Fibroblast of peridontal ligament (primary cell): ENCODE results near the gene RMND1.
"Not testable (repeated sequence)": the region's sequence is repeated elsewhere in the genome, so short reads cannot be mapped to it uniquely, and the experiment has no call there.

Experiments
- DNase-seq: peaks from one replicate; pipeline ENCODE4 v3.0.0-alpha.2; 2010; ENCODE audit errors: extremely low read depth

Gene RMND1

GRCh38 chr6:151451950-151452749 is at the start of gene RMND1:
TSS of gene RMND1 (minus strand) at chr6:151452126. CDS start at chr6:151445811, 6,315 bp downstream.
- peak; percentile 99 for DNase-seq

GRCh38 chr6:151499551-151499950 is 47.6 kb upstream of the RMND1 start:
- DNase-seq = no peak

DNA sequence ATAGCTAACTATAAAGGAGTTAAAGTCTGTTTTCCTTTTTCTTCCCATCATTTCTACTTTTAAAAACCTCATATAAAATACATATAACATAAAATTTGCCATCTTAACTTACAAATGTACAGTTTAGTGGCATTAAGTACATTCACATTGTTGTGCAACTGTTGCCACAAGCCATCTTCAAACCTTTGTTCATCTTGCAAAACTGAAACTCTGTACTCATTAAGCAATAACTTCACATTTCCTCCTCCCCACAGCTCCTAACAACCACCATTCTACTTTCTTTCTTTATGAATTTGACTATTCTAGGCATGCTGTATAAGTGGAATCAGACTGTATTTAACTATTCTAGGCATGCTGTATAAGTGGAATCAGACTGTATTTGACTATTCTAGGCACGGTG is 46.4 kb upstream of the RMND1 start:
- DNase-seq = peak; percentile 35

GRCh38 chr6:151497905-151498304 is 46.0 kb upstream of the RMND1 start:
- DNase-seq = no peak

GRCh38 chr6:151495380-151495779 is 43.5 kb upstream of the RMND1 start:
- no peak for DNase-seq

GRCh38 chr6:151494936-151495320 is 43.0 kb upstream of the RMND1 start:
- DNase-seq = peak; percentile 61

DNA sequence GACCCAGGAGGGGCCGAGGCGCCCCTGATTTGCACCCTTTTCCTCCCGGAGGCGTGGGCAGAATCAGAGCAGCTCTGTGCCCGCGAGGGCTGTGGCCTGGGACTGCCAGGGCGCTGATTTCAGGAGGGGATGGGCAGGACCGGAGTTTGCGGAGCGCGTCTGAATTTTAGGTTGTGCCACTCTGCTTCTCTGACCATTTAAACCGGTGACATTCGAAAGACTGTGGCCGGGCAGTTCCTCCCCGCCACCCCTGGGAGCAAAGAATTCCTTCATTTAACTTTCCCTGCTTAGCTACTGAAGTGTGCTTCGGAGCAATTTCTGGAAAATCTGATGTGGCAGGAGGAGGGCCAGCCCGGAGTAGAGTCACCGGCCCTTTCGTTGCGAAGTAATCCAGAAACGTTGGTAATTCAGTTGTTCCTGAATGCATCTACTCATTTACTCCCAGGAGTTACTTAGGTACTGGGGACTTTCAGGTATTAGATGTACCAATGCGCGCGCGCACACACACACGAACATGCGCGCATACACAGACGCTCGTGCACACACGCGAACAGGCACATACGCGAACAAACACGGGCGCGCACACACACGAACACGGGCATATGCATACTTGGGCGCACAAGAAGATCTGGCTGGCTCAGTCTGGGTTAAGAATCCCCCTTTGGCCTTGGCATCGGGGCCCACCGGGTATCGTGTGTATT is 42.5 kb upstream of the RMND1 start:
- DNase-seq = peak; percentile 46

- DNase-seq = no peak
Observed at GRCh38 chr6:151493804-151494234, 41.9 kb upstream of the RMND1 start, which contains the start of gene CCDC170. TSS of gene CCDC170 (plus strand) at chr6:151494017. CDS start at chr6:151494129, 112 bp downstream.

DNA sequence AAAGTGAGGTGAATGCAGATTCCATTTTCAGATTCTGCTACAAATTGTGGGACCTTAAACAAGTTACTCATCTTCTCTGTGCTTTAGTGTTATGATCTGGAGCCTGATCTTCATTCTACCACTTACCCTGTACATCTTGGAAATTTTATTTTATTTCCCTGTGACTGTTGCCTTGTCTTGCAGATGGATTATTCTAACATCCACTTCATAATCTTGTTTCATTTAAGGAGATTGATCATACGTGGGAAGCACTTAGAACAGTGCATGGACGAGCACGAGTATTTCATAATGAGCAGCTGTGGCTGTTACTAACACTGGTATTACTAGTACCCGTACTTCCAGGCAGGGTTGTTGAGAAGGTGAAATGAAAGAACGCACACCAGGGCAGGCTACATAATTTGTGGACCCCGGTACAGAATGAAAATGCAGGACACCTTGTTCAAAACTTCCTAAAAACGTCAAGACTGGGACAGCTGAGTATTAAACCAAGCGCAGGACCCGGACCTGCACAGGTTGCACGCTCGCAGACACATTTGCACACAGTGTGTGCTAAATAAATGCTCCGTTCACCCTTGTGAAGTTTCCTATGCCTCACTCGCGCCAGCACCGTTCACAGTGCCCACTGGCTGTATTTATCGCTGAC is 41.4 kb upstream of the RMND1 start:
- DNase-seq = peak; percentile 23

DNA sequence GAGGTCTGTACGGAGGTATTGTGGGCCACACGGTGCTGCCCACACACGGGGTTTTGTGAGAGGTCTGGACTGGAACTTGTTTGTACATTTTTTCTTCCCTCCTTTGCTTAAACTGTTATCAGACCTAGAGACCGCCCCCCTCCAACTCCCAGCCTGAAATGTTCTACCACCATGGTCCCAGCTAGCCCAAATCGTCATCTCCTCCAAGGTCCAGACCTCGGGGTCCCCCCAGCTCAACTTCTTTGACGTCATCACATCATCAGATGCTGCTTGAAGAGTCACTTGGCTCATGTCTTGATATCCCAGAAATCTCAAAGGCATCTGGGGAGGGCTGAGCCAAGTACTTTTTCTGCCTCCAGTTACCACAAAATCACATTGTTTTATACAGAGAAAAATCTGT is 39.1 kb upstream of the RMND1 start:
- DNase-seq = peak; percentile 57

GRCh38 chr6:151488226-151488625 is 36.3 kb upstream of the RMND1 start:
- no peak for DNase-seq

DNA sequence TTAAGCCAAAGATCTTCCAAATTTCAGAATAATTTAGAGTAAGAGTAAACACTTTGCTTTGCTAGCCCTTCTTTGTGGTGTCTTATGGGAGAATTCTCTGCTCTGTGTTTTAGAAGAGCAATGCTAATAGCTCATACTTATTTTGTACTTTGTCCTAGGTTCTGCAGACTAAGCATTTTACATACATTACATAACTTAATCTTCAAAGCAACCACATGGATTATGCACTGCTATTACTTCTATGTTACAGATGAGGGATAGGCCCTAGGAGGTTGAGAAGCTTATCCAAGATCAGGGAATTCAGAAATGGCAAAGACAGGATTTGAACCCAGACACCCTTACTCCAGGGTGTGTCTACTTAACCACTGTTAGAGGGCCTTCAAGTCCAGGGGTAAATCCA is 32.1 kb upstream of the RMND1 start:
- no peak for DNase-seq

GRCh38 chr6:151482290-151482689 is 30.4 kb upstream of the RMND1 start:
- peak; percentile 60 for DNase-seq

DNA sequence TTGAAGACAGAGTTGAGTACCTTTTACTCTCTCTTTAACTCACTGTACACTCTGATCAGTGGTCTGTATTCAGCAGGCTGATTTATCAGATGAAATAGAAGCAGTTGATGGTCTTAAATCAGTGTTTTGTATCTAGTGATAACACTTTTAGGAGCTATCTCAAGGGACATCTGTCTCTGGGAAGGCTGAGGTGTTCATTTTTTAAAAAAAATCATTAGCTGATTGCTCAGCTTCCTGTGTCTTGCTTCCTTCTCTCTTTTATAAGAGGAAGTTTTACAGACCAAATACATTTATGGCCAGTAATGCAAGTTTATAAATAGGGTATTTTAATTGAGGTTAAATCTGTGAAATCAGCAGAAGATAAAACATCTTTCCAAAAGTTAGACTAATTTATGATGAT is 29.9 kb upstream of the RMND1 start:
- DNase-seq = no peak

GRCh38 chr6:151478670-151479069 is 26.7 kb upstream of the RMND1 start:
- no peak for DNase-seq

- DNase-seq = no peak
Observed at GRCh38 chr6:151477726-151478125, 25.8 kb upstream of the RMND1 start.

DNA sequence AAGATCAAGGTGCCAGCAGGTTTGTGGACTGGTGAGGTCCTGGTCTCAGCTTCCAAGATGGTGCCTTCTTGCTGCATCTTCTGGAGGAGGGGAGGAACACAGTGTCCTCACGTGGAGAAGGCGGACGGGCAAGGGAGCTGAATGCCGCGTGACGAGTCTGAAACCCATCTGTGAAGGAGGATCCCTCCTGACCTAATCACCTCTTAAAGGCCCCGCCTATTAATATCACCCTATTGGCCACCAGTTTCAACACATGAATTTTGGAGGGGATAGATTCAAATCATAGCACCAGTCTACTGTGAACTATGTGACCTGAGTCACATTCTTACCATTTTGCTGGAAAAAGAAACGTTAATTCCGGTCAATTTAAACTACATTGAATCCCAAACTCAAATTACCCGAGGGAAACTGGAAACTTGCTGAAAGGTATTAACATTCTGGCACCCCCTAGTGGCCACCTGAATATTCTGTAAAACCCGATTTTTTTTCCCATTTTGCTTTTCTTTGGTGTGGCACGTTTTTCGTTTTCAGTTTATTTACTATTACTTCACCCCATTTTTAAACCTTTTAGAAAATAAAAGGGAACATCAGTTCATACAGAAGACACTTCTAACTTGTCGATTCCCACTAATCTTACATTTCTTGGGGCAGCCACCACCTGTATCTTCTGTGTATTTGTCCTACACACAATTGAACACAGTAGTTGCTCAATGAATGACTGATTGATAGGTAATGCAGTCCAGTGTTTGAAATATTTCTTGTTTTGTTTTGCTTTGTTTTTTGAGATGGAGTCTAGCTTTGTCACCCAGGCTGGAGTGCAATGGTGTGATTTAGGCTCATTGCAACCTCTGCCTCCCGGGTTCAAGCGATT is 24.0 kb upstream of the RMND1 start:
- peak; percentile 72 for DNase-seq

- DNase-seq = no peak
Observed at GRCh38 chr6:151464702-151465101, 12.8 kb upstream of the RMND1 start.

- no peak for DNase-seq
Observed at GRCh38 chr6:151461673-151462072, 9.7 kb upstream of the RMND1 start.

DNA sequence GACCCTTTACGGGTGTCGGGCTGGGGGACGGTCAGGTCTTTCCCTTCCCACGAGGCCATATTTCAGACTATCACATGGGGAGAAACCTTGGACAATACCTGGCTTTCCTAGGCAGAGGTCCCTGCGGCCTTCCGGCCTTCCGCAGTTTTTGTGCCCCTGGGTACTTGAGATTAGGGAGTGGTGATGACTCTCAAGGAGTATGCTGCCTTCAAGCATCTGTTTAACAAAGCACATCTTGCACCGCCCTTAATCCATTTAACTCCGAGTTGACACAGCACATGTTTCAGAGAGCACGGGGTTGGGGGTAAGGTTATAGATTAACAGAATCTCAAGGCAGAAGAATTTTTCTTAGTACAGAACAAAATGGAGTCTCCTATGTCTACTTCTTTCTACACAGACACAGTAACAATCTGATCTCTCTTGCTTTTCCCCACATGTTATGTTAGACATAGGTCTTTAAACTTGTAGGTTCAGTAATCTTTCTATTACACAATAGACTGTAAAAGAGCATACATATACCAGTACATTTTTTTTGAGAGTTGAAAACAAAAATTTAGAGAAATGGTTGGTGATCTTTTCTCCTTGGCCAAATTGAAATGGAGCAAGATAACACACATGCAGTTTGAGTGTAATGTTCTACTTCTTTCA is 3.9 kb upstream of the RMND1 start:
- not testable (repeated sequence) for DNase-seq
